ENCODE data around the gene PIP5K1C. TPM values are rescaled to one million over a fixed set of nuclear protein-coding genes. Genes with fewer than 3 reads are reported as not detected.
A peak's percentile ranks its signal among the peaks of the same experiment; 100 is the strongest.

Gene PIP5K1C
- total and polyA plus RNA-seq, 9 of the 15 experiments (the other 6 are each of a cell fraction or from before 2014, with no cell fraction given) = 0.38 to 22.1 (median 4.1) TPM

DNA sequence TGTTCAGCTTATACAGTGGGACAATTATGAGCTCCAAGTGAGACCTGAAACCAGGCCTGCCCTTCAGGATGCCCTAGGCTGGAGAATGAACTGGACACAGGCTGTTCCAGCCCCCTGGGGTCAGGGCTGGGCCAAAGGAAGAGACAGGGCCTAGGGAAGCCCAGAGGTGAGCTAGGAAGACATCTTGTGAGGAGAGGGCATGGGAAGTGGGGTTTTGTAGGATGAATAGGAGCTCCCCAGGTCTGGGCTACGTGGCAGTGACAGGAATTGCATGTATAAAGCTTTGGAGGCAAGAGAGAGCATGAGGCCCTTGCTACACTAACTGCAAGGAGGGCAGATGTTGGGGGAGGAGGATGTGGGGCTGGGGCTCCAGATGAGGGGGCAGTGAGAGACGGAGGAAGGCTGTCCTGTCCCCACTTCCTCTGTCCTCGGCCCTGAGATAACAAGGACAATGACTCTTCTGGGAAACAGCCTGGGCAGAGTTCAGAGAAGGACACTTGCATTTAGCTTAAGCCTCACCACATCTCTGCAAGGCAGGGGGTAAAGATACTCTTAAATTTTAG, 92.1 kb downstream of the PIP5K1C start (continued):
- TF ChIP-seq HNRNPK (IDR thresholded peaks at IDR 0.05; ENCODE audit: low read depth, low read length, poor library complexity, severe bottlenecking) (no peak), EGR1 (conservative IDR thresholded peaks at IDR 0.05) (peak; percentile 77), CEBPB (tag; IDR thresholded peaks at IDR 0.05) (no peak), POU5F1 (IDR thresholded peaks at IDR 0.05; ENCODE audit: borderline replicate concordance, low read depth, low read length, partially characterized antibody) (no peak), ESRRA (IDR thresholded peaks at IDR 0.05; ENCODE audit: borderline replicate concordance, low read depth) (peak; percentile 73), NBN (IDR thresholded peaks at IDR 0.05; ENCODE audit: low read depth) (peak; percentile 39), CHD1 (IDR thresholded peaks at IDR 0.05; ENCODE audit: low read length) (peak; percentile 50)
- TF ChIP-seq, protein P1, sequence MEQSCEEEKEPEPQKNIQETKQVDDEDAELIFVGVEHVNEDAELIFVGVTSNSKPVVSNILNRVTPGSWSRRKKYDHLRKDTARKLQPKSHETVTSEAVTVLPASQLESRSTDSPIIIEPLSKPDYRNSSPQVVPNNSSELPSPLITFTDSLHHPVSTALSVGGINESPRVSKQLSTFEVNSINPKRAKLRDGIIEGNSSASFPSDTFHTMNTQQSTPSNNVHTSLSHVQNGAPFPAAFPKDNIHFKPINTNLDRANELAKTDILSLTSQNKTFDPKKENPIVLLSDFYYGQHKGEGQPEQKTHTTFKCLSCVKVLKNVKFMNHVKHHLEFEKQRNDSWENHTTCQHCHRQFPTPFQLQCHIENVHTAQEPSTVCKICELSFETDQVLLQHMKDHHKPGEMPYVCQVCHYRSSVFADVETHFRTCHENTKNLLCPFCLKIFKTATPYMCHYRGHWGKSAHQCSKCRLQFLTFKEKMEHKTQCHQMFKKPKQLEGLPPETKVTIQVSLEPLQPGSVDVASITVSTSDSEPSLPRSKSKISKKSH (CRISPR knock-in tag; IDR thresholded peaks at IDR 0.05) = no peak
- TF ChIP-seq, protein P2, sequence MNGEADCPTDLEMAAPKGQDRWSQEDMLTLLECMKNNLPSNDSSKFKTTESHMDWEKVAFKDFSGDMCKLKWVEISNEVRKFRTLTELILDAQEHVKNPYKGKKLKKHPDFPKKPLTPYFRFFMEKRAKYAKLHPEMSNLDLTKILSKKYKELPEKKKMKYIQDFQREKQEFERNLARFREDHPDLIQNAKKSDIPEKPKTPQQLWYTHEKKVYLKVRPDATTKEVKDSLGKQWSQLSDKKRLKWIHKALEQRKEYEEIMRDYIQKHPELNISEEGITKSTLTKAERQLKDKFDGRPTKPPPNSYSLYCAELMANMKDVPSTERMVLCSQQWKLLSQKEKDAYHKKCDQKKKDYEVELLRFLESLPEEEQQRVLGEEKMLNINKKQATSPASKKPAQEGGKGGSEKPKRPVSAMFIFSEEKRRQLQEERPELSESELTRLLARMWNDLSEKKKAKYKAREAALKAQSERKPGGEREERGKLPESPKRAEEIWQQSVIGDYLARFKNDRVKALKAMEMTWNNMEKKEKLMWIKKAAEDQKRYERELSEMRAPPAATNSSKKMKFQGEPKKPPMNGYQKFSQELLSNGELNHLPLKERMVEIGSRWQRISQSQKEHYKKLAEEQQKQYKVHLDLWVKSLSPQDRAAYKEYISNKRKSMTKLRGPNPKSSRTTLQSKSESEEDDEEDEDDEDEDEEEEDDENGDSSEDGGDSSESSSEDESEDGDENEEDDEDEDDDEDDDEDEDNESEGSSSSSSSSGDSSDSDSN (IDR thresholded peaks at IDR 0.05; ENCODE audit: borderline replicate concordance in 1 of 2, low read depth in 2 of 2, low read length in 2 of 2) = peak in 1 of 2 experiments; percentile 29; a peak in 2 of 4 replicates
- TF ChIP-seq, protein P3, sequence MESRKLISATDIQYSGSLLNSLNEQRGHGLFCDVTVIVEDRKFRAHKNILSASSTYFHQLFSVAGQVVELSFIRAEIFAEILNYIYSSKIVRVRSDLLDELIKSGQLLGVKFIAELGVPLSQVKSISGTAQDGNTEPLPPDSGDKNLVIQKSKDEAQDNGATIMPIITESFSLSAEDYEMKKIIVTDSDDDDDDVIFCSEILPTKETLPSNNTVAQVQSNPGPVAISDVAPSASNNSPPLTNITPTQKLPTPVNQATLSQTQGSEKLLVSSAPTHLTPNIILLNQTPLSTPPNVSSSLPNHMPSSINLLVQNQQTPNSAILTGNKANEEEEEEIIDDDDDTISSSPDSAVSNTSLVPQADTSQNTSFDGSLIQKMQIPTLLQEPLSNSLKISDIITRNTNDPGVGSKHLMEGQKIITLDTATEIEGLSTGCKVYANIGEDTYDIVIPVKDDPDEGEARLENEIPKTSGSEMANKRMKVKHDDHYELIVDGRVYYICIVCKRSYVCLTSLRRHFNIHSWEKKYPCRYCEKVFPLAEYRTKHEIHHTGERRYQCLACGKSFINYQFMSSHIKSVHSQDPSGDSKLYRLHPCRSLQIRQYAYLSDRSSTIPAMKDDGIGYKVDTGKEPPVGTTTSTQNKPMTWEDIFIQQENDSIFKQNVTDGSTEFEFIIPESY (CRISPR knock-in tag; IDR thresholded peaks at IDR 0.05) = no peak
- TF ChIP-seq, protein P4, sequence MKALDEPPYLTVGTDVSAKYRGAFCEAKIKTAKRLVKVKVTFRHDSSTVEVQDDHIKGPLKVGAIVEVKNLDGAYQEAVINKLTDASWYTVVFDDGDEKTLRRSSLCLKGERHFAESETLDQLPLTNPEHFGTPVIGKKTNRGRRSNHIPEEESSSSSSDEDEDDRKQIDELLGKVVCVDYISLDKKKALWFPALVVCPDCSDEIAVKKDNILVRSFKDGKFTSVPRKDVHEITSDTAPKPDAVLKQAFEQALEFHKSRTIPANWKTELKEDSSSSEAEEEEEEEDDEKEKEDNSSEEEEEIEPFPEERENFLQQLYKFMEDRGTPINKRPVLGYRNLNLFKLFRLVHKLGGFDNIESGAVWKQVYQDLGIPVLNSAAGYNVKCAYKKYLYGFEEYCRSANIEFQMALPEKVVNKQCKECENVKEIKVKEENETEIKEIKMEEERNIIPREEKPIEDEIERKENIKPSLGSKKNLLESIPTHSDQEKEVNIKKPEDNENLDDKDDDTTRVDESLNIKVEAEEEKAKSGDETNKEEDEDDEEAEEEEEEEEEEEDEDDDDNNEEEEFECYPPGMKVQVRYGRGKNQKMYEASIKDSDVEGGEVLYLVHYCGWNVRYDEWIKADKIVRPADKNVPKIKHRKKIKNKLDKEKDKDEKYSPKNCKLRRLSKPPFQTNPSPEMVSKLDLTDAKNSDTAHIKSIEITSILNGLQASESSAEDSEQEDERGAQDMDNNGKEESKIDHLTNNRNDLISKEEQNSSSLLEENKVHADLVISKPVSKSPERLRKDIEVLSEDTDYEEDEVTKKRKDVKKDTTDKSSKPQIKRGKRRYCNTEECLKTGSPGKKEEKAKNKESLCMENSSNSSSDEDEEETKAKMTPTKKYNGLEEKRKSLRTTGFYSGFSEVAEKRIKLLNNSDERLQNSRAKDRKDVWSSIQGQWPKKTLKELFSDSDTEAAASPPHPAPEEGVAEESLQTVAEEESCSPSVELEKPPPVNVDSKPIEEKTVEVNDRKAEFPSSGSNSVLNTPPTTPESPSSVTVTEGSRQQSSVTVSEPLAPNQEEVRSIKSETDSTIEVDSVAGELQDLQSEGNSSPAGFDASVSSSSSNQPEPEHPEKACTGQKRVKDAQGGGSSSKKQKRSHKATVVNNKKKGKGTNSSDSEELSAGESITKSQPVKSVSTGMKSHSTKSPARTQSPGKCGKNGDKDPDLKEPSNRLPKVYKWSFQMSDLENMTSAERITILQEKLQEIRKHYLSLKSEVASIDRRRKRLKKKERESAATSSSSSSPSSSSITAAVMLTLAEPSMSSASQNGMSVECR (CRISPR knock-in tag; IDR thresholded peaks at IDR 0.05) = no peak
- TF ChIP-seq, protein P5, sequence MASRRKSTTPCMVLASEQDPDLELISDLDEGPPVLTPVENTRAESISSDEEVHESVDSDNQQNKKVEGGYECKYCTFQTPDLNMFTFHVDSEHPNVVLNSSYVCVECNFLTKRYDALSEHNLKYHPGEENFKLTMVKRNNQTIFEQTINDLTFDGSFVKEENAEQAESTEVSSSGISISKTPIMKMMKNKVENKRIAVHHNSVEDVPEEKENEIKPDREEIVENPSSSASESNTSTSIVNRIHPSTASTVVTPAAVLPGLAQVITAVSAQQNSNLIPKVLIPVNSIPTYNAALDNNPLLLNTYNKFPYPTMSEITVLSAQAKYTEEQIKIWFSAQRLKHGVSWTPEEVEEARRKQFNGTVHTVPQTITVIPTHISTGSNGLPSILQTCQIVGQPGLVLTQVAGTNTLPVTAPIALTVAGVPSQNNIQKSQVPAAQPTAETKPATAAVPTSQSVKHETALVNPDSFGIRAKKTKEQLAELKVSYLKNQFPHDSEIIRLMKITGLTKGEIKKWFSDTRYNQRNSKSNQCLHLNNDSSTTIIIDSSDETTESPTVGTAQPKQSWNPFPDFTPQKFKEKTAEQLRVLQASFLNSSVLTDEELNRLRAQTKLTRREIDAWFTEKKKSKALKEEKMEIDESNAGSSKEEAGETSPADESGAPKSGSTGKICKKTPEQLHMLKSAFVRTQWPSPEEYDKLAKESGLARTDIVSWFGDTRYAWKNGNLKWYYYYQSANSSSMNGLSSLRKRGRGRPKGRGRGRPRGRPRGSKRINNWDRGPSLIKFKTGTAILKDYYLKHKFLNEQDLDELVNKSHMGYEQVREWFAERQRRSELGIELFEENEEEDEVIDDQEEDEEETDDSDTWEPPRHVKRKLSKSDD (conservative IDR thresholded peaks at IDR 0.05; ENCODE audit: low read length) = no peak
